Measurements from ENCODE around the gene BIN1.

GRCh38 chr2:127072396-127072795, 34.6 kb downstream of the BIN1 start:
- no peak for TF ChIP-seq EZH2 (IDR thresholded peaks at IDR 0.05)
- no peak for TF ChIP-seq POLR2AphosphoS5 (IDR thresholded peaks at IDR 0.05; ENCODE audit: borderline replicate concordance, low read depth, low read length)
